ENCODE data around the gene GATA1.
"Not testable (repeated sequence)": the region's sequence is repeated elsewhere in the genome, so short reads cannot be mapped to it uniquely, and the experiment has no call there.

Gene GATA1

GRCh38 chrX:48814722-48815121 is 28.3 kb downstream of the GATA1 start:
- DNase-seq (ENCODE audit: low read depth) = no peak

GRCh38 chrX:48815266-48815665 is 28.9 kb downstream of the GATA1 start:
- DNase-seq (ENCODE audit: low read depth) = no peak

GRCh38 chrX:48816014-48816810 is 29.8 kb downstream of the GATA1 start:
- DNase-seq (ENCODE audit: low read depth) = no peak

GRCh38 chrX:48818098-48818497 is 31.7 kb downstream of the GATA1 start:
- DNase-seq (ENCODE audit: low read depth) = no peak

- no peak for DNase-seq (ENCODE audit: low read depth)
Observed at GRCh38 chrX:48818866-48819265, 32.5 kb downstream of the GATA1 start.

GRCh38 chrX:48819394-48819793 is 33.0 kb downstream of the GATA1 start:
- not testable (repeated sequence) for DNase-seq (ENCODE audit: low read depth)

GRCh38 chrX:48823053-48823452 is 36.7 kb downstream of the GATA1 start:
- no peak for DNase-seq (ENCODE audit: low read depth)

- no peak for DNase-seq (ENCODE audit: low read depth)
Observed at GRCh38 chrX:48824066-48824465, 37.7 kb downstream of the GATA1 start.

GRCh38 chrX:48826135-48826875 is 39.9 kb downstream of the GATA1 start, which contains the start of gene ERAS:
Gene ERAS (plus strand): TSS chrX:48826513. CDS start chrX:48829124, 2,611 bp downstream.
- DNase-seq (ENCODE audit: low read depth) = no peak

- no peak for DNase-seq (ENCODE audit: low read depth)
Observed at GRCh38 chrX:48826876-48827653, 40.7 kb downstream of the GATA1 start.

- no peak for DNase-seq (ENCODE audit: low read depth)
Observed at GRCh38 chrX:48827654-48827968, 41.2 kb downstream of the GATA1 start.

GRCh38 chrX:48829016-48829735 is 42.8 kb downstream of the GATA1 start:
- DNase-seq (ENCODE audit: low read depth) = no peak

- DNase-seq (ENCODE audit: low read depth) = no peak
Observed at GRCh38 chrX:48831136-48831908, 44.9 kb downstream of the GATA1 start.

GRCh38 chrX:48831909-48832291 is 45.5 kb downstream of the GATA1 start:
- no peak for DNase-seq (ENCODE audit: low read depth)

GRCh38 chrX:48833542-48834138 is 47.2 kb downstream of the GATA1 start:
- no peak for DNase-seq (ENCODE audit: low read depth)

GRCh38 chrX:48834383-48834709 is 48.0 kb downstream of the GATA1 start:
- DNase-seq (ENCODE audit: low read depth) = no peak

GRCh38 chrX:48835524-48836329 is 49.3 kb downstream of the GATA1 start, which contains the start of gene PCSK1N:
Gene PCSK1N (minus strand): TSS chrX:48835610. CDS start chrX:48835532, 78 bp downstream.
- DNase-seq (ENCODE audit: low read depth) = no peak

- DNase-seq (ENCODE audit: low read depth) = no peak
Observed at GRCh38 chrX:48839686-48840085, 53.3 kb downstream of the GATA1 start.

All from stromal cell of bone marrow (primary cell).